ENCODE data around the gene EPHB1. TPM values are rescaled to one million over a fixed set of nuclear protein-coding genes. Genes with fewer than 3 reads are reported as not detected.

EPHB1 gene
- total RNA-seq, 1 donor from 2014 or later, result 0.53 TPM

GRCh38 chr3:134929976-134930375 is 134.9 kb downstream of the EPHB1 start:
- Histone ChIP-seq H3K36me3 (no peaks in the 10 kb centered on the region), H3K9me3 (no peaks in the 10 kb centered on the region), H3K27ac (no peak overlapping the region), H3K4me1 (no peaks in the 10 kb centered on the region), H3K4me3 (no peak overlapping the region), H3K27me3 (no peaks in the 10 kb centered on the region)
- no peak for DNase-seq (ENCODE audit: low spot score in 2 of 2)
- no peak for TF ChIP-seq CTCF (IDR thresholded peaks at IDR 0.05)
- intact Hi-C loops (cut with DNase I), result no loop called here

GRCh38 chr3:134931045-134931785 is 136.2 kb downstream of the EPHB1 start:
- H3K4me1 ChIP-seq, result no peaks in the 10 kb centered on the region
- H3K4me3 ChIP-seq, result no peak overlapping the region
- no peak for DNase-seq (ENCODE audit: low spot score in 2 of 2)
- H3K9me3 ChIP-seq, result no peaks in the 10 kb centered on the region
- intact Hi-C loops (cut with DNase I), result no loop called here
- H3K27ac ChIP-seq, result no peak overlapping the region
- H3K36me3 ChIP-seq, result no peaks in the 10 kb centered on the region
- no peaks in the 10 kb centered on the region for H3K27me3 ChIP-seq
- TF ChIP-seq CTCF (IDR thresholded peaks at IDR 0.05), result no peak

- no peaks in the 10 kb centered on the region for H3K27me3 ChIP-seq
- H3K9me3 ChIP-seq, result no peaks in the 10 kb centered on the region
- intact Hi-C loops (cut with DNase I), result no loop called here
- H3K27ac ChIP-seq, result no peak overlapping the region
- H3K4me1 ChIP-seq, result no peaks in the 10 kb centered on the region
- no peaks in the 10 kb centered on the region for H3K36me3 ChIP-seq
- no peak for TF ChIP-seq CTCF (IDR thresholded peaks at IDR 0.05)
- DNase-seq (ENCODE audit: low spot score in 2 of 2), result no peak
- H3K4me3 ChIP-seq, result no peak overlapping the region
Observed at GRCh38 chr3:134932035-134932434, 137.0 kb downstream of the EPHB1 start.

- Histone ChIP-seq H3K27me3 (no peaks in the 10 kb centered on the region), H3K27ac (no peak overlapping the region)
Observed at GRCh38 chr3:134933997-134934396, 138.9 kb downstream of the EPHB1 start.

GRCh38 chr3:134934933-134935332 is 139.9 kb downstream of the EPHB1 start:
- TF ChIP-seq CTCF (IDR thresholded peaks at IDR 0.05), result no peak
- no peak overlapping the region for H3K27ac ChIP-seq
- intact Hi-C loops (cut with DNase I), result no loop called here

More at GRCh38 chr3:134933997-134934396, 138.9 kb downstream of the EPHB1 start:
- no peak for TF ChIP-seq CTCF (IDR thresholded peaks at IDR 0.05)
- intact Hi-C loops (cut with DNase I), result no loop called here
- H3K36me3 ChIP-seq, result no peaks in the 10 kb centered on the region
- no peaks in the 10 kb centered on the region for H3K4me1 ChIP-seq
- H3K4me3 ChIP-seq, result no peak overlapping the region
- no peaks in the 10 kb centered on the region for H3K9me3 ChIP-seq
- no peak for DNase-seq (ENCODE audit: low spot score in 2 of 2)

More at GRCh38 chr3:134934933-134935332, 139.9 kb downstream of the EPHB1 start:
- Histone ChIP-seq H3K9me3 (no peaks in the 10 kb centered on the region), H3K27me3 (no peaks in the 10 kb centered on the region), H3K36me3 (no peaks in the 10 kb centered on the region), H3K4me3 (no peak overlapping the region), H3K4me1 (no peaks in the 10 kb centered on the region)
- DNase-seq (ENCODE audit: low spot score in 2 of 2), result no peak

Measured in ascending aorta (tissue), 2 donors.